Measurements from ENCODE around the gene NEURL2.

The NEURL2 gene

GRCh38 chr20:45857114-45857881, 33.7 kb downstream of the NEURL2 start, which contains the start of the genes ACOT8 and ZSWIM3:
ACOT8 (minus strand) TSS chr20:45857392; CDS start chr20:45857315, 77 bp downstream.
ZSWIM3 (plus strand) TSS chr20:45857614; CDS start chr20:45857826, 212 bp downstream.
- ATAC-seq = peak; percentile 99
- TF ChIP-seq, protein P1, sequence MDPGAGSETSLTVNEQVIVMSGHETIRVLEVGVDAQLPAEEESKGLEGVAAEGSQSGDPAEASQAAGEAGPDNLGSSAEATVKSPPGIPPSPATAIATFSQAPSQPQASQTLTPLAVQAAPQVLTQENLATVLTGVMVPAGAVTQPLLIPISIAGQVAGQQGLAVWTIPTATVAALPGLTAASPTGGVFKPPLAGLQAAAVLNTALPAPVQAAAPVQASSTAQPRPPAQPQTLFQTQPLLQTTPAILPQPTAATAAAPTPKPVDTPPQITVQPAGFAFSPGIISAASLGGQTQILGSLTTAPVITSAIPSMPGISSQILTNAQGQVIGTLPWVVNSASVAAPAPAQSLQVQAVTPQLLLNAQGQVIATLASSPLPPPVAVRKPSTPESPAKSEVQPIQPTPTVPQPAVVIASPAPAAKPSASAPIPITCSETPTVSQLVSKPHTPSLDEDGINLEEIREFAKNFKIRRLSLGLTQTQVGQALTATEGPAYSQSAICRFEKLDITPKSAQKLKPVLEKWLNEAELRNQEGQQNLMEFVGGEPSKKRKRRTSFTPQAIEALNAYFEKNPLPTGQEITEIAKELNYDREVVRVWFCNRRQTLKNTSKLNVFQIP (CRISPR knock-in tag; IDR thresholded peaks at IDR 0.05; ENCODE audit: borderline replicate concordance, low read depth) = no peak
- TF ChIP-seq ZC3H10 (CRISPR knock-in tag; IDR thresholded peaks at IDR 0.05) (no peak), BACH2 (CRISPR knock-in tag; IDR thresholded peaks at IDR 0.05; ENCODE audit: borderline replicate concordance) (no peak), ZNF70 (CRISPR knock-in tag; IDR thresholded peaks at IDR 0.05) (no peak), TCF4 (CRISPR knock-in tag; IDR thresholded peaks at IDR 0.05; ENCODE audit: borderline replicate concordance) (no peak), ESRRG (CRISPR knock-in tag; IDR thresholded peaks at IDR 0.05) (no peak), CSDC2 (CRISPR knock-in tag; IDR thresholded peaks at IDR 0.05) (no peak), CREB5 (CRISPR knock-in tag; IDR thresholded peaks at IDR 0.05; ENCODE audit: low read depth) (no peak), ISL1 (CRISPR knock-in tag; IDR thresholded peaks at IDR 0.05) (no peak), TOX (CRISPR knock-in tag; IDR thresholded peaks at IDR 0.05; ENCODE audit: borderline replicate concordance) (no peak), ZFP30 (CRISPR knock-in tag; IDR thresholded peaks at IDR 0.05) (no peak), ARNTL (CRISPR knock-in tag; IDR thresholded peaks at IDR 0.05; ENCODE audit: borderline replicate concordance, low read depth) (no peak), OSR1 (CRISPR knock-in tag; IDR thresholded peaks at IDR 0.05) (no peak), ZFP3 (CRISPR knock-in tag; IDR thresholded peaks at IDR 0.05) (no peak), PPARA (CRISPR knock-in tag; IDR thresholded peaks at IDR 0.05; ENCODE audit: borderline replicate concordance) (no peak)
- TF ChIP-seq, protein P2, sequence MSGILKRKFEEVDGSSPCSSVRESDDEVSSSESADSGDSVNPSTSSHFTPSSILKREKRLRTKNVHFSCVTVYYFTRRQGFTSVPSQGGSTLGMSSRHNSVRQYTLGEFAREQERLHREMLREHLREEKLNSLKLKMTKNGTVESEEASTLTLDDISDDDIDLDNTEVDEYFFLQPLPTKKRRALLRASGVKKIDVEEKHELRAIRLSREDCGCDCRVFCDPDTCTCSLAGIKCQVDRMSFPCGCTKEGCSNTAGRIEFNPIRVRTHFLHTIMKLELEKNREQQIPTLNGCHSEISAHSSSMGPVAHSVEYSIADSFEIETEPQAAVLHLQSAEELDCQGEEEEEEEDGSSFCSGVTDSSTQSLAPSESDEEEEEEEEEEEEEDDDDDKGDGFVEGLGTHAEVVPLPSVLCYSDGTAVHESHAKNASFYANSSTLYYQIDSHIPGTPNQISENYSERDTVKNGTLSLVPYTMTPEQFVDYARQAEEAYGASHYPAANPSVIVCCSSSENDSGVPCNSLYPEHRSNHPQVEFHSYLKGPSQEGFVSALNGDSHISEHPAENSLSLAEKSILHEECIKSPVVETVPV (CRISPR knock-in tag; IDR thresholded peaks at IDR 0.05) = no peak

DNA sequence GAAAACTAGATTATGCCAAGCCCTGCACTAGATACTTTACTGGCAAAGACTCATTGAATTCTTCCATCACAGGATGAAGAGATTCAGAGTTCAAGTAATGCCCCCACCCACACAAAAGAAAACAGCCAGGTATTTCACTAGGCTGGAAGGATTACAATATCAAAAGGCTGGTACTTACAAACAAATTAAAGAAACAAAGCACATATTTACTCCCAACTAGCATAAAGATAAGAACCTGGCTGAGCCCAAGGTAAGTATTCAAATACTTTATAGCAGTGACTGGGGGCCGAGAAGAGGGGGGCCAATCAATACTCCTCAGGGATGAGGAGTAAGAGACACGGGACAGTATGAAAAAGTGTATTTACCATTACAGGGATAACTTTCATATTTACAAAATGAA, 37.5 kb downstream of the NEURL2 start:
- no peak for ATAC-seq
- TF ChIP-seq ISL1 (CRISPR knock-in tag; IDR thresholded peaks at IDR 0.05) (no peak), ARNTL (CRISPR knock-in tag; IDR thresholded peaks at IDR 0.05; ENCODE audit: borderline replicate concordance, low read depth) (no peak), RARB (CRISPR knock-in tag; IDR thresholded peaks at IDR 0.05) (no peak), PPARA (CRISPR knock-in tag; IDR thresholded peaks at IDR 0.05; ENCODE audit: borderline replicate concordance) (no peak), ZFP30 (CRISPR knock-in tag; IDR thresholded peaks at IDR 0.05) (no peak), OSR1 (CRISPR knock-in tag; IDR thresholded peaks at IDR 0.05) (no peak), ZNF70 (CRISPR knock-in tag; IDR thresholded peaks at IDR 0.05) (no peak), ZC3H10 (CRISPR knock-in tag; IDR thresholded peaks at IDR 0.05) (no peak), BACH2 (CRISPR knock-in tag; IDR thresholded peaks at IDR 0.05; ENCODE audit: borderline replicate concordance) (no peak), ZNF8 (CRISPR knock-in tag; IDR thresholded peaks at IDR 0.05) (no peak), GLIS3 (CRISPR knock-in tag; IDR thresholded peaks at IDR 0.05) (no peak), ZNF565 (CRISPR knock-in tag; conservative IDR thresholded peaks at IDR 0.05; ENCODE audit: low read depth) (no peak), CSDC2 (CRISPR knock-in tag; IDR thresholded peaks at IDR 0.05) (no peak), TCF4 (CRISPR knock-in tag; IDR thresholded peaks at IDR 0.05; ENCODE audit: borderline replicate concordance) (no peak), TOX (CRISPR knock-in tag; IDR thresholded peaks at IDR 0.05; ENCODE audit: borderline replicate concordance) (no peak)
- TF ChIP-seq, protein P2 (CRISPR knock-in tag; IDR thresholded peaks at IDR 0.05) = no peak
- TF ChIP-seq, protein P1 (CRISPR knock-in tag; IDR thresholded peaks at IDR 0.05; ENCODE audit: borderline replicate concordance, low read depth) = no peak
- TF ChIP-seq, protein P3, sequence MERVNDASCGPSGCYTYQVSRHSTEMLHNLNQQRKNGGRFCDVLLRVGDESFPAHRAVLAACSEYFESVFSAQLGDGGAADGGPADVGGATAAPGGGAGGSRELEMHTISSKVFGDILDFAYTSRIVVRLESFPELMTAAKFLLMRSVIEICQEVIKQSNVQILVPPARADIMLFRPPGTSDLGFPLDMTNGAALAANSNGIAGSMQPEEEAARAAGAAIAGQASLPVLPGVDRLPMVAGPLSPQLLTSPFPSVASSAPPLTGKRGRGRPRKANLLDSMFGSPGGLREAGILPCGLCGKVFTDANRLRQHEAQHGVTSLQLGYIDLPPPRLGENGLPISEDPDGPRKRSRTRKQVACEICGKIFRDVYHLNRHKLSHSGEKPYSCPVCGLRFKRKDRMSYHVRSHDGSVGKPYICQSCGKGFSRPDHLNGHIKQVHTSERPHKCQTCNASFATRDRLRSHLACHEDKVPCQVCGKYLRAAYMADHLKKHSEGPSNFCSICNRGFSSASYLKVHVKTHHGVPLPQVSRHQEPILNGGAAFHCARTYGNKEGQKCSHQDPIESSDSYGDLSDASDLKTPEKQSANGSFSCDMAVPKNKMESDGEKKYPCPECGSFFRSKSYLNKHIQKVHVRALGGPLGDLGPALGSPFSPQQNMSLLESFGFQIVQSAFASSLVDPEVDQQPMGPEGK (CRISPR knock-in tag; IDR thresholded peaks at IDR 0.05; ENCODE audit: borderline replicate concordance) = no peak

Measured in SK-N-SH treated with all-trans-retinoic acid at 6 μM for 48 hours (cell line).